ENCODE data around the gene REEP6. TPM values are rescaled to one million over a fixed set of nuclear protein-coding genes. Genes with fewer than 3 reads are reported as not detected.
"Not testable (repeated sequence)": the region's sequence is repeated elsewhere in the genome, so short reads cannot be mapped to it uniquely, and the experiment has no call there.

The REEP6 gene
- total and polyA plus RNA-seq, 2 donors (not counting 1 experiment from before 2014, with no cell fraction given): 0.47 to 0.99 TPM

- no peaks in the 10 kb centered on the region for H3K79me2 ChIP-seq (ENCODE audit: control insufficient read depth, insufficient read depth, low read length)
- peaks cover 3% of the 10 kb centered on the region for H3K27me3 ChIP-seq (ENCODE audit: control insufficient read depth, insufficient read depth, low read length)
- no peaks in the 10 kb centered on the region for H3K9me3 ChIP-seq (ENCODE audit: control insufficient read depth, insufficient read depth, low read depth, low read length)
- no peaks in the 10 kb centered on the region for H3K36me3 ChIP-seq (ENCODE audit: control insufficient read depth, insufficient read depth, low read length)
- no peak overlapping the region for H2AFZ ChIP-seq (ENCODE audit: low read length)
- H3K27ac ChIP-seq (ENCODE audit: insufficient read depth, low read length): no peak overlapping the region
- DNase-seq (ENCODE audit: low read depth in 2 of 2): no peak
- H4K20me1 ChIP-seq (ENCODE audit: control insufficient read depth, extremely low read depth, insufficient read depth, low read length): no peaks in the 10 kb centered on the region
- no peak for TF ChIP-seq EZH2 (IDR thresholded peaks at IDR 0.05; ENCODE audit: low read length, missing control alignments)
- TF ChIP-seq, protein P1, sequence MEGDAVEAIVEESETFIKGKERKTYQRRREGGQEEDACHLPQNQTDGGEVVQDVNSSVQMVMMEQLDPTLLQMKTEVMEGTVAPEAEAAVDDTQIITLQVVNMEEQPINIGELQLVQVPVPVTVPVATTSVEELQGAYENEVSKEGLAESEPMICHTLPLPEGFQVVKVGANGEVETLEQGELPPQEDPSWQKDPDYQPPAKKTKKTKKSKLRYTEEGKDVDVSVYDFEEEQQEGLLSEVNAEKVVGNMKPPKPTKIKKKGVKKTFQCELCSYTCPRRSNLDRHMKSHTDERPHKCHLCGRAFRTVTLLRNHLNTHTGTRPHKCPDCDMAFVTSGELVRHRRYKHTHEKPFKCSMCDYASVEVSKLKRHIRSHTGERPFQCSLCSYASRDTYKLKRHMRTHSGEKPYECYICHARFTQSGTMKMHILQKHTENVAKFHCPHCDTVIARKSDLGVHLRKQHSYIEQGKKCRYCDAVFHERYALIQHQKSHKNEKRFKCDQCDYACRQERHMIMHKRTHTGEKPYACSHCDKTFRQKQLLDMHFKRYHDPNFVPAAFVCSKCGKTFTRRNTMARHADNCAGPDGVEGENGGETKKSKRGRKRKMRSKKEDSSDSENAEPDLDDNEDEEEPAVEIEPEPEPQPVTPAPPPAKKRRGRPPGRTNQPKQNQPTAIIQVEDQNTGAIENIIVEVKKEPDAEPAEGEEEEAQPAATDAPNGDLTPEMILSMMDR (conservative IDR thresholded peaks at IDR 0.05 in 1 of 2, IDR thresholded peaks at IDR 0.05 in 1 of 2; ENCODE audit: low read depth in 1 of 2, low read length in 2 of 2): no peak
- H3K9ac ChIP-seq (ENCODE audit: insufficient read depth, low read length): no peak overlapping the region
- no peaks in the 10 kb centered on the region for H3K4me1 ChIP-seq (ENCODE audit: control insufficient read depth, extremely low read depth, insufficient read depth, low read length)
- H3K4me2 ChIP-seq (ENCODE audit: extremely low read depth, insufficient read depth, low read length): no peak overlapping the region
- no peak overlapping the region for H3K4me3 ChIP-seq (replicated peaks in 1 of 4; ENCODE audit: control extremely low read depth in 1 of 4, insufficient read depth in 1 of 4, low read depth in 3 of 4, low read length in 4 of 4)
These were observed 24.2 kb downstream of the REEP6 start for GRCh38 chr19:1514986-1515721.

DNA sequence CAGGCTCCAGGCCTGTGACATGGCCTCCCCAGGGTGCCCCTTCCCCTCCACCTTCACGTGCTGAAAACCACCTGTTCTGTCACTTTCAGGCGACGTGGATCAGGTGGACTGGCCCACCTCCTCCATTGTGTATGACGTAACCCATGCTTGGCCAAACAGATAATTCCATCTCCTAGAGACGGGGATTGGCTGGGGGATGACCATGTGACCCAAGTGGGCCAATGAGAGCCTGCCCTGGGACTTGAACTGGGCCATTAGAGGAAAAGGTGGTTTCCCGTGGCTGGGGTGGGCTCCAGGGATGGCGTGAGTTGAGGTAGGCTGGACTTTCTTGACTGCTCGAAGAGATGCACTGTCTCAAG lies 25.4 kb downstream of the REEP6 start:
- peak overlapping the region; percentile 7 for H3K9ac ChIP-seq (ENCODE audit: insufficient read depth, low read length)
- peaks cover 3% of the 10 kb centered on the region for H3K27me3 ChIP-seq (ENCODE audit: control insufficient read depth, insufficient read depth, low read length)
- no peak for TF ChIP-seq EZH2 (IDR thresholded peaks at IDR 0.05; ENCODE audit: low read length, missing control alignments)
- TF ChIP-seq, protein P1 (conservative IDR thresholded peaks at IDR 0.05 in 1 of 2, IDR thresholded peaks at IDR 0.05 in 1 of 2; ENCODE audit: low read depth in 1 of 2, low read length in 2 of 2): no peak
- no peaks in the 10 kb centered on the region for H4K20me1 ChIP-seq (ENCODE audit: control insufficient read depth, extremely low read depth, insufficient read depth, low read length)
- H3K9me3 ChIP-seq (ENCODE audit: control insufficient read depth, insufficient read depth, low read depth, low read length): no peaks in the 10 kb centered on the region
- H3K4me1 ChIP-seq (ENCODE audit: control insufficient read depth, extremely low read depth, insufficient read depth, low read length): no peaks in the 10 kb centered on the region
- H3K36me3 ChIP-seq (ENCODE audit: control insufficient read depth, insufficient read depth, low read length): no peaks in the 10 kb centered on the region
- H3K4me2 ChIP-seq (ENCODE audit: extremely low read depth, insufficient read depth, low read length): no peak overlapping the region
- H3K79me2 ChIP-seq (ENCODE audit: control insufficient read depth, insufficient read depth, low read length): no peaks in the 10 kb centered on the region
- DNase-seq (ENCODE audit: low read depth in 2 of 2): no peak
- no peak overlapping the region for H3K4me3 ChIP-seq (replicated peaks in 1 of 4; ENCODE audit: control extremely low read depth in 1 of 4, insufficient read depth in 1 of 4, low read depth in 3 of 4, low read length in 4 of 4)
- no peak overlapping the region for H3K27ac ChIP-seq (ENCODE audit: insufficient read depth, low read length)
- H2AFZ ChIP-seq (ENCODE audit: low read length): no peak overlapping the region

GRCh38 chr19:1518471-1518870 lies 27.5 kb downstream of the REEP6 start:
- H3K9ac ChIP-seq (ENCODE audit: insufficient read depth, low read length): no peak overlapping the region
- no peak overlapping the region for H3K4me3 ChIP-seq (replicated peaks in 1 of 4; ENCODE audit: control extremely low read depth in 1 of 4, insufficient read depth in 1 of 4, low read depth in 3 of 4, low read length in 4 of 4)
- DNase-seq (ENCODE audit: low read depth in 2 of 2): no peak
- no peaks in the 10 kb centered on the region for H4K20me1 ChIP-seq (ENCODE audit: control insufficient read depth, extremely low read depth, insufficient read depth, low read length)
- H3K27me3 ChIP-seq (ENCODE audit: control insufficient read depth, insufficient read depth, low read length): peaks cover 8% of the 10 kb centered on the region
- no peak overlapping the region for H3K4me2 ChIP-seq (ENCODE audit: extremely low read depth, insufficient read depth, low read length)
- H2AFZ ChIP-seq (ENCODE audit: low read length): no peak overlapping the region
- H3K36me3 ChIP-seq (ENCODE audit: control insufficient read depth, insufficient read depth, low read length): no peaks in the 10 kb centered on the region
- no peak for TF ChIP-seq EZH2 (IDR thresholded peaks at IDR 0.05; ENCODE audit: low read length, missing control alignments)
- TF ChIP-seq, protein P1 (conservative IDR thresholded peaks at IDR 0.05 in 1 of 2, IDR thresholded peaks at IDR 0.05 in 1 of 2; ENCODE audit: low read depth in 1 of 2, low read length in 2 of 2): no peak
- H3K9me3 ChIP-seq (ENCODE audit: control insufficient read depth, insufficient read depth, low read depth, low read length): no peaks in the 10 kb centered on the region
- no peaks in the 10 kb centered on the region for H3K4me1 ChIP-seq (ENCODE audit: control insufficient read depth, extremely low read depth, insufficient read depth, low read length)
- no peaks in the 10 kb centered on the region for H3K79me2 ChIP-seq (ENCODE audit: control insufficient read depth, insufficient read depth, low read length)
- no peak overlapping the region for H3K27ac ChIP-seq (ENCODE audit: insufficient read depth, low read length)

- H3K27ac ChIP-seq (ENCODE audit: insufficient read depth, low read length); H3K4me3 ChIP-seq (replicated peaks in 1 of 4; ENCODE audit: control extremely low read depth in 1 of 4, insufficient read depth in 1 of 4, low read depth in 3 of 4, low read length in 4 of 4); H3K9me3 ChIP-seq (ENCODE audit: control insufficient read depth, insufficient read depth, low read depth, low read length); H3K4me2 ChIP-seq (ENCODE audit: extremely low read depth, insufficient read depth, low read length); H4K20me1 ChIP-seq (ENCODE audit: control insufficient read depth, extremely low read depth, insufficient read depth, low read length); H3K36me3 ChIP-seq (ENCODE audit: control insufficient read depth, insufficient read depth, low read length); H3K9ac ChIP-seq (ENCODE audit: insufficient read depth, low read length); H3K79me2 ChIP-seq (ENCODE audit: control insufficient read depth, insufficient read depth, low read length); DNase-seq (ENCODE audit: low read depth in 2 of 2); H2AFZ ChIP-seq (ENCODE audit: low read length); H3K4me1 ChIP-seq (ENCODE audit: control insufficient read depth, extremely low read depth, insufficient read depth, low read length): not testable (repeated sequence)
- peaks cover 16% of the 10 kb centered on the region for H3K27me3 ChIP-seq (ENCODE audit: control insufficient read depth, insufficient read depth, low read length)
These were observed 28.8 kb downstream of the REEP6 start for GRCh38 chr19:1519802-1520201.
